Neural cell (in vitro differentiated cells): ENCODE measurements around the gene PRRT2.

Source experiments
- EP300 ChIP-seq: fragments of 450-650 bp; conservative IDR thresholded peaks from 2 replicates; pipeline ENCODE4 v1.6.1; 2014; ENCODE audit warnings: antibody characterized with exemption, mild to moderate bottlenecking, moderate library complexity; ENCODE audit not compliant: poor library complexity, severe bottlenecking
- EZH2 ChIP-seq: fragments of 200-600, 300-800 bp; shearing (Covaris generic), sonication (generic); IDR thresholded peaks from 2 replicates; pipeline ENCODE4 v1.6.1; 2014; ENCODE audit warnings: antibody characterized with exemption, low read length, borderline replicate concordance, mild to moderate bottlenecking; ENCODE audit not compliant: insufficient read depth, poor library complexity, severe bottlenecking
- MXI1 ChIP-seq: fragments of 450-650 bp; conservative IDR thresholded peaks from 2 replicates; pipeline ENCODE4 v1.6.1; 2014; ENCODE audit warnings: antibody characterized with exemption, mild to moderate bottlenecking; ENCODE audit not compliant: poor library complexity, severe bottlenecking
- POLR2AphosphoS5 ChIP-seq: IDR thresholded peaks from 2 replicates; pipeline ENCODE4 v1.6.1; 2012
- RAD21 ChIP-seq: fragments of 450-650 bp; conservative IDR thresholded peaks from 2 replicates; pipeline ENCODE4 v1.6.1; 2014; ENCODE audit warnings: antibody characterized with exemption, mild to moderate bottlenecking, moderate library complexity
- SMC3 ChIP-seq: fragments of 450-650 bp; conservative IDR thresholded peaks from 2 replicates; pipeline ENCODE4 v1.6.1; 2014; ENCODE audit warnings: antibody characterized with exemption, mild to moderate bottlenecking, moderate library complexity; ENCODE audit not compliant: poor library complexity
- TF ChIP-seq, protein P1 (sequence below): fragments of 450-650 bp; IDR thresholded peaks from 2 replicates; pipeline ENCODE4 v1.5.1; 2014; ENCODE audit warnings: antibody characterized with exemption, mild to moderate bottlenecking, moderate library complexity; ENCODE audit not compliant: poor library complexity, severe bottlenecking
- TF ChIP-seq, protein P2 (sequence below): IDR thresholded peaks from 2 replicates; pipeline ENCODE4 v1.6.1; 2012; ENCODE audit warnings: borderline replicate concordance

DNA sequence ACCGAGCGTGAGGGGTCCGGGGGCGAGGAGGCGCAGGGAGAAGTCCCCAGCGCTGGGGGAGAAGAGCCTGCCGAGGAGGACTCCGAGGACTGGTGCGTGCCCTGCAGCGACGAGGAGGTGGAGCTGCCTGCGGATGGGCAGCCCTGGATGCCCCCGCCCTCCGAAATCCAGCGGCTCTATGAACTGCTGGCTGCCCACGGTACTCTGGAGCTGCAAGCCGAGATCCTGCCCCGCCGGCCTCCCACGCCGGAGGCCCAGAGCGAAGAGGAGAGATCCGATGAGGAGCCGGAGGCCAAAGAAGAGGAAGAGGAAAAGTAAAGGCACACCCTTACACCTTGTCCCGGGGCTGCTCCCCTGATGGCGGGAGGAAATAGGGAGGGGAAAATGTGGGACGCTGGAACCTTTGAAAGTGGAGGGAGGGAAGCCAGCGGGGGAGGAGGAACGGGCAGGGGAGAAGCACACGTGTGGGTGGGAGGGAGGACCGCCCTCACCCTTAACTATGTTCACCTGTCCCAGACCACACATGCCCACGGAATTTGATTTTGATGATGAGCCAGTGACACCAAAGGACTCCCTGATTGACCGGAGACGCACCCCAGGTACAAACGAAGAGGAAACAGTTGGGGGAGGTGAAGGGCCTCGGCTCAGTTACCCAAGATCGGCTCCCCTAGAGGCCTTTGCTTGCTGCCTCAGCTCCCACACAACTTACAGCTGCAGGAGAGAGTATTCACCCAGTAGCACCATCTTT is 4.9 kb downstream of the PRRT2 start:
- TF ChIP-seq EP300 (no peak), POLR2AphosphoS5 (no peak), EZH2 (no peak), MXI1 (no peak), SMC3 (no peak), RAD21 (no peak)
- TF ChIP-seq, protein P1, sequence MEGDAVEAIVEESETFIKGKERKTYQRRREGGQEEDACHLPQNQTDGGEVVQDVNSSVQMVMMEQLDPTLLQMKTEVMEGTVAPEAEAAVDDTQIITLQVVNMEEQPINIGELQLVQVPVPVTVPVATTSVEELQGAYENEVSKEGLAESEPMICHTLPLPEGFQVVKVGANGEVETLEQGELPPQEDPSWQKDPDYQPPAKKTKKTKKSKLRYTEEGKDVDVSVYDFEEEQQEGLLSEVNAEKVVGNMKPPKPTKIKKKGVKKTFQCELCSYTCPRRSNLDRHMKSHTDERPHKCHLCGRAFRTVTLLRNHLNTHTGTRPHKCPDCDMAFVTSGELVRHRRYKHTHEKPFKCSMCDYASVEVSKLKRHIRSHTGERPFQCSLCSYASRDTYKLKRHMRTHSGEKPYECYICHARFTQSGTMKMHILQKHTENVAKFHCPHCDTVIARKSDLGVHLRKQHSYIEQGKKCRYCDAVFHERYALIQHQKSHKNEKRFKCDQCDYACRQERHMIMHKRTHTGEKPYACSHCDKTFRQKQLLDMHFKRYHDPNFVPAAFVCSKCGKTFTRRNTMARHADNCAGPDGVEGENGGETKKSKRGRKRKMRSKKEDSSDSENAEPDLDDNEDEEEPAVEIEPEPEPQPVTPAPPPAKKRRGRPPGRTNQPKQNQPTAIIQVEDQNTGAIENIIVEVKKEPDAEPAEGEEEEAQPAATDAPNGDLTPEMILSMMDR, result peak; percentile 38
- TF ChIP-seq, protein P2, sequence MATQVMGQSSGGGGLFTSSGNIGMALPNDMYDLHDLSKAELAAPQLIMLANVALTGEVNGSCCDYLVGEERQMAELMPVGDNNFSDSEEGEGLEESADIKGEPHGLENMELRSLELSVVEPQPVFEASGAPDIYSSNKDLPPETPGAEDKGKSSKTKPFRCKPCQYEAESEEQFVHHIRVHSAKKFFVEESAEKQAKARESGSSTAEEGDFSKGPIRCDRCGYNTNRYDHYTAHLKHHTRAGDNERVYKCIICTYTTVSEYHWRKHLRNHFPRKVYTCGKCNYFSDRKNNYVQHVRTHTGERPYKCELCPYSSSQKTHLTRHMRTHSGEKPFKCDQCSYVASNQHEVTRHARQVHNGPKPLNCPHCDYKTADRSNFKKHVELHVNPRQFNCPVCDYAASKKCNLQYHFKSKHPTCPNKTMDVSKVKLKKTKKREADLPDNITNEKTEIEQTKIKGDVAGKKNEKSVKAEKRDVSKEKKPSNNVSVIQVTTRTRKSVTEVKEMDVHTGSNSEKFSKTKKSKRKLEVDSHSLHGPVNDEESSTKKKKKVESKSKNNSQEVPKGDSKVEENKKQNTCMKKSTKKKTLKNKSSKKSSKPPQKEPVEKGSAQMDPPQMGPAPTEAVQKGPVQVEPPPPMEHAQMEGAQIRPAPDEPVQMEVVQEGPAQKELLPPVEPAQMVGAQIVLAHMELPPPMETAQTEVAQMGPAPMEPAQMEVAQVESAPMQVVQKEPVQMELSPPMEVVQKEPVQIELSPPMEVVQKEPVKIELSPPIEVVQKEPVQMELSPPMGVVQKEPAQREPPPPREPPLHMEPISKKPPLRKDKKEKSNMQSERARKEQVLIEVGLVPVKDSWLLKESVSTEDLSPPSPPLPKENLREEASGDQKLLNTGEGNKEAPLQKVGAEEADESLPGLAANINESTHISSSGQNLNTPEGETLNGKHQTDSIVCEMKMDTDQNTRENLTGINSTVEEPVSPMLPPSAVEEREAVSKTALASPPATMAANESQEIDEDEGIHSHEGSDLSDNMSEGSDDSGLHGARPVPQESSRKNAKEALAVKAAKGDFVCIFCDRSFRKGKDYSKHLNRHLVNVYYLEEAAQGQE, result no peak
